Measurements from ENCODE around the gene SPATC1L.

DNA sequence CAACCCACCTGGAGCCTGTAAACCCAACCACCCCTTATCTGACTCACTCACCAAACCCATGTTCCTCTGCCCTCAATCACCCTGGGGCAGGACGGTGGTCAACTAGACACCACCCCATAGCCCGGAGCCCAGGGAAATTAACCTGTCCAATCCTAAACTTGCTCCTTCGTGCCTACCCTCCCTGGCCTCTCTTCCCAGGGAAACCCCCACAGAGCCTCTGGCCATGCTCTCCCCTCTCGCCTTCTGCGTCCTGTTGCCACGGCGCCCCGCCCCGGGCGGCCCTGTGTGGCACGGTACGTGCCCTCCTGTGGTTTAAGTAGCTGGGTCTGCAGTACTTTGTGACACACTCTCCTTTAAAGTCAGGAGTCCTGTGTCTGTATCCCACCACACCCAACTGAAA is 24.9 kb downstream of the SPATC1L start:
- TF ChIP-seq ARNT (IDR thresholded peaks at IDR 0.05) (no peak), SP1 (IDR thresholded peaks at IDR 0.05) (no peak), BHLHE40 (IDR thresholded peaks at IDR 0.05; ENCODE audit: borderline replicate concordance) (no peak), FOXK2 (IDR thresholded peaks at IDR 0.05) (no peak), TARDBP (IDR thresholded peaks at IDR 0.05) (no peak), LEF1 (IDR thresholded peaks at IDR 0.05; ENCODE audit: borderline replicate concordance) (no peak), NFRKB (IDR thresholded peaks at IDR 0.05) (no peak), L3MBTL2 (conservative IDR thresholded peaks at IDR 0.05) (no peak), SUZ12 (IDR thresholded peaks at IDR 0.05) (no peak), HDGF (IDR thresholded peaks at IDR 0.05; ENCODE audit: borderline replicate concordance) (no peak), ZNF384 (IDR thresholded peaks at IDR 0.05) (no peak)
- TF ChIP-seq, protein P1, sequence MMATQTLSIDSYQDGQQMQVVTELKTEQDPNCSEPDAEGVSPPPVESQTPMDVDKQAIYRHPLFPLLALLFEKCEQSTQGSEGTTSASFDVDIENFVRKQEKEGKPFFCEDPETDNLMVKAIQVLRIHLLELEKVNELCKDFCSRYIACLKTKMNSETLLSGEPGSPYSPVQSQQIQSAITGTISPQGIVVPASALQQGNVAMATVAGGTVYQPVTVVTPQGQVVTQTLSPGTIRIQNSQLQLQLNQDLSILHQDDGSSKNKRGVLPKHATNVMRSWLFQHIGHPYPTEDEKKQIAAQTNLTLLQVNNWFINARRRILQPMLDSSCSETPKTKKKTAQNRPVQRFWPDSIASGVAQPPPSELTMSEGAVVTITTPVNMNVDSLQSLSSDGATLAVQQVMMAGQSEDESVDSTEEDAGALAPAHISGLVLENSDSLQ (IDR thresholded peaks at IDR 0.05) = no peak

Measured in HEK293T (cell line).